HCT116 (cell line): ENCODE measurements around the gene OAS2. TPM values are rescaled to one million over a fixed set of nuclear protein-coding genes. Genes with fewer than 3 reads are reported as not detected.

Source experiments
- ATAC-seq: fragments of 200-7000 bp; cut with Tn5 transposase; 2 replicates; pipeline ENCODE4 v1.9.1; 2020; ENCODE audit warnings: mild to moderate bottlenecking, moderate library complexity
- BruUV-seq: library from RNA; stranded (reverse); fragments of 400-500 nt; replicated peaks from 2 replicates; lab custom pipeline; 2021; lab: Mats Ljungman, UMichigan
- CTCF ChIA-PET: fragments of 300-600 bp; sonication (Branson Sonifier 250); formaldehyde crosslinking; loops from one replicate; lab custom pipeline; 2021; ENCODE audit warnings: antibody characterized with exemption; lab: Charles Lee
- POLR2A ChIA-PET: fragments of 300-600, 350-600 bp; sonication (Branson Sonifier 250); formaldehyde crosslinking; loops from one replicate; lab custom pipeline; 2021; ENCODE audit warnings: antibody characterized with exemption; lab: Charles Lee
- RAD21 ChIA-PET, 2 experiments: fragments of 300-600 bp; sonication (Branson Sonifier 250); formaldehyde crosslinking; loops; one replicate each; lab custom pipeline; 2023; ENCODE audit warnings: low total read pairs in 2 of 2; ENCODE audit not compliant: uncharacterized antibody in 2 of 2, unreplicated experiment in 2 of 2, low non-redundant PET in 1 of 2; lab: Charles Lee
- DNase-seq: peaks from one replicate; pipeline ENCODE4 v3.0.0-alpha.2; 2010; ENCODE audit warnings: low read depth, low spot score
- H2AFZ ChIP-seq: fragments of 200-600 bp; shearing (Covaris generic), sonication (generic); 2 replicates; pipeline ENCODE4 v1.6.1; 2017; ENCODE audit warnings: low read depth, mixed run types, mixed read lengths, antibody characterized with exemption, low read length; ENCODE audit not compliant: poor library complexity, severe bottlenecking
- H3K27ac ChIP-seq: 2 replicates; pipeline ENCODE4 v1.5.1; 2012; ENCODE audit warnings: low read depth, low read length
- H3K27me3 ChIP-seq: fragments of 200-600 bp; sonication (generic); 2 replicates; pipeline ENCODE4 v1.6.1; 2016; ENCODE audit warnings: mixed run types, low read length, mixed read lengths; ENCODE audit not compliant: insufficient read depth
- H3K36me3 ChIP-seq, 2 experiments: fragments of 200-500 bp in 1 of 2; fragments of 200-600 bp in 1 of 2; sonication (Bioruptor generic) in 1 of 2; sonication (generic) in 1 of 2; 2 replicates each; pipeline versions ENCODE4 v1.5.1 to v1.6.1; 2014 to 2016; ENCODE audit warnings: low read length in 2 of 2, inconsistent platforms in 1 of 2, mixed read lengths in 1 of 2, mixed run types in 1 of 2; ENCODE audit not compliant: insufficient read depth in 2 of 2, control insufficient read depth in 1 of 2
- H3K4me1 ChIP-seq, 2 experiments: fragments of 200-600 bp in 1 of 2; sonication (generic) in 1 of 2; 2 replicates each; pipeline versions ENCODE4 v1.5.1 to v1.6.1; 2012 to 2017; ENCODE audit warnings: low read length in 2 of 2, inconsistent platforms in 1 of 2, mild to moderate bottlenecking in 1 of 2, mixed read lengths in 1 of 2, mixed run types in 1 of 2, moderate library complexity in 1 of 2; ENCODE audit not compliant: insufficient read depth in 2 of 2, control insufficient read depth in 1 of 2
- H3K4me2 ChIP-seq: fragments of 200-600 bp; sonication (generic); 2 replicates; pipeline ENCODE4 v1.6.1; 2017; ENCODE audit warnings: mixed run types, low read length, mixed read lengths
- H3K4me3 ChIP-seq, 2 experiments: fragments of 200-600 bp in 1 of 2; sonication (generic) in 1 of 2; replicated peaks in 1 of 2; 2 replicates each; pipeline ENCODE4 v1.5.1; 2011 to 2016; ENCODE audit warnings: low read length in 2 of 2, control low read depth in 1 of 2, low read depth in 1 of 2, mild to moderate bottlenecking in 1 of 2, mixed read lengths in 1 of 2, mixed run types in 1 of 2
- H3K79me2 ChIP-seq: fragments of 200-600 bp; sonication (generic); 2 replicates; pipeline ENCODE4 v1.6.1; 2017; ENCODE audit warnings: mild to moderate bottlenecking, mixed run types, low read length, moderate library complexity, mixed read lengths; ENCODE audit not compliant: insufficient read depth
- H3K9ac ChIP-seq: fragments of 200-600 bp; sonication (generic); 2 replicates; pipeline ENCODE4 v1.6.1; 2016; ENCODE audit warnings: low read length, mixed read lengths
- H3K9me2 ChIP-seq: fragments of 200-600 bp; sonication (generic), shearing (Covaris generic); 2 replicates; pipeline ENCODE4 v1.6.1; 2017; ENCODE audit warnings: mixed run types, mild to moderate bottlenecking, moderate library complexity; ENCODE audit not compliant: insufficient read depth
- H3K9me3 ChIP-seq, 2 experiments: fragments of 200-500 bp in 1 of 2; fragments of 200-600 bp in 1 of 2; sonication (Bioruptor generic) in 1 of 2; sonication (generic) in 1 of 2; 2 replicates each; pipeline ENCODE4 v1.6.1; 2014 to 2017; ENCODE audit warnings: low read length in 2 of 2, mixed read lengths in 2 of 2, inconsistent platforms in 1 of 2, low read depth in 1 of 2, mild to moderate bottlenecking in 1 of 2, mixed run types in 1 of 2, moderate library complexity in 1 of 2; ENCODE audit not compliant: control insufficient read depth in 1 of 2, insufficient read depth in 1 of 2
- H4K20me1 ChIP-seq: fragments of 200-600 bp; sonication (generic), shearing (Covaris generic); 2 replicates; pipeline ENCODE4 v1.6.1; 2017; ENCODE audit warnings: mixed run types, mild to moderate bottlenecking, moderate library complexity; ENCODE audit not compliant: insufficient read depth
- CBX3 ChIP-seq: IDR thresholded peaks from 2 replicates; pipeline ENCODE4 v1.6.1; 2012; ENCODE audit warnings: low read depth
- CEBPB ChIP-seq: IDR thresholded peaks from 2 replicates; pipeline ENCODE4 v1.6.1; 2012; ENCODE audit warnings: low read depth
- CTCF ChIP-seq, 3 experiments: fragments of 200-600 bp in 1 of 3; sonication (generic) in 1 of 3; IDR thresholded peaks in 2 of 3; conservative IDR thresholded peaks in 1 of 3; 2 replicates each; pipeline ENCODE4 v1.5.1; 2012 to 2017; ENCODE audit warnings: low read depth in 2 of 3, low read length in 2 of 3, antibody characterized with exemption in 1 of 3, borderline replicate concordance in 1 of 3, control low read depth in 1 of 3, mild to moderate bottlenecking in 1 of 3, mixed read lengths in 1 of 3, mixed run types in 1 of 3, moderate library complexity in 1 of 3; ENCODE audit not compliant: insufficient read depth in 1 of 3
- EGR1 ChIP-seq: IDR thresholded peaks from 2 replicates; pipeline ENCODE4 v1.6.1; 2012; ENCODE audit warnings: low read depth
- ELF1 ChIP-seq: IDR thresholded peaks from 2 replicates; pipeline ENCODE4 v1.6.1; 2012; ENCODE audit warnings: low read depth, borderline replicate concordance
- EZH2 ChIP-seq: fragments of 200-600 bp; sonication (generic); IDR thresholded peaks from 2 replicates; pipeline ENCODE4 v1.6.1; 2017; ENCODE audit warnings: antibody characterized with exemption, mixed run types
- EZH2phosphoT487 ChIP-seq: fragments of 200-600 bp; IDR thresholded peaks from 2 replicates; pipeline ENCODE4 v1.6.1; 2018; ENCODE audit warnings: antibody characterized with exemption, borderline replicate concordance
- FOSL1 ChIP-seq: IDR thresholded peaks from 2 replicates; pipeline ENCODE4 v1.6.1; 2012; ENCODE audit warnings: low read depth
- JUND ChIP-seq: IDR thresholded peaks from 2 replicates; pipeline ENCODE4 v1.6.1; 2012
- RAD21 ChIP-seq: IDR thresholded peaks from 2 replicates; pipeline ENCODE4 v1.6.1; 2012; ENCODE audit warnings: low read depth, mild to moderate bottlenecking
- SIN3A ChIP-seq: IDR thresholded peaks from 2 replicates; pipeline ENCODE4 v1.6.1; 2012; ENCODE audit warnings: low read depth
- SP1 ChIP-seq: IDR thresholded peaks from 2 replicates; pipeline ENCODE4 v1.6.1; 2012; ENCODE audit warnings: low read depth
- SRF ChIP-seq: IDR thresholded peaks from 2 replicates; pipeline ENCODE4 v1.6.1; 2012; ENCODE audit warnings: low read depth
- TCF7L2 ChIP-seq: IDR thresholded peaks from 2 replicates; pipeline ENCODE4 v1.7.0; 2011; ENCODE audit warnings: borderline replicate concordance, inconsistent platforms; ENCODE audit not compliant: insufficient read depth, insufficient read length; ENCODE audit errors: extremely low read depth
- ZBTB33 ChIP-seq: IDR thresholded peaks from 2 replicates; pipeline ENCODE4 v1.6.1; 2011; ENCODE audit warnings: mild to moderate bottlenecking, low read length, moderate library complexity; ENCODE audit not compliant: insufficient replicate concordance; ENCODE audit errors: extremely low read depth
- ZFX ChIP-seq: fragments of 450-650 bp; IDR thresholded peaks from 2 replicates; pipeline ENCODE4 v1.6.1; 2017
- ZNF274 ChIP-seq: fragments of 200-500 bp; sonication (Bioruptor generic); IDR thresholded peaks from 2 replicates; pipeline ENCODE4 v1.6.1; 2014; ENCODE audit warnings: mild to moderate bottlenecking, low read depth, low read length, inconsistent platforms
- intact Hi-C: fragments of 100-400 bp; cut with micrococcal nuclease; formaldehyde crosslinking; loops from 2 replicates; pipeline ENCODE4 v1.10.0; 2022
- total RNA-seq: library from RNA; stranded (reverse); gene quantifications from one replicate; pipeline ENCODE4 v1.2.1, GENCODE V29; 2021; ENCODE audit not compliant: unreplicated experiment
- TF ChIP-seq, protein P1 (sequence below): IDR thresholded peaks from 2 replicates; pipeline ENCODE4 v1.6.1; 2012; ENCODE audit warnings: low read depth

OAS2 gene
- total RNA-seq, 1 experiment from 2014 or later, result 0.30 TPM

DNA sequence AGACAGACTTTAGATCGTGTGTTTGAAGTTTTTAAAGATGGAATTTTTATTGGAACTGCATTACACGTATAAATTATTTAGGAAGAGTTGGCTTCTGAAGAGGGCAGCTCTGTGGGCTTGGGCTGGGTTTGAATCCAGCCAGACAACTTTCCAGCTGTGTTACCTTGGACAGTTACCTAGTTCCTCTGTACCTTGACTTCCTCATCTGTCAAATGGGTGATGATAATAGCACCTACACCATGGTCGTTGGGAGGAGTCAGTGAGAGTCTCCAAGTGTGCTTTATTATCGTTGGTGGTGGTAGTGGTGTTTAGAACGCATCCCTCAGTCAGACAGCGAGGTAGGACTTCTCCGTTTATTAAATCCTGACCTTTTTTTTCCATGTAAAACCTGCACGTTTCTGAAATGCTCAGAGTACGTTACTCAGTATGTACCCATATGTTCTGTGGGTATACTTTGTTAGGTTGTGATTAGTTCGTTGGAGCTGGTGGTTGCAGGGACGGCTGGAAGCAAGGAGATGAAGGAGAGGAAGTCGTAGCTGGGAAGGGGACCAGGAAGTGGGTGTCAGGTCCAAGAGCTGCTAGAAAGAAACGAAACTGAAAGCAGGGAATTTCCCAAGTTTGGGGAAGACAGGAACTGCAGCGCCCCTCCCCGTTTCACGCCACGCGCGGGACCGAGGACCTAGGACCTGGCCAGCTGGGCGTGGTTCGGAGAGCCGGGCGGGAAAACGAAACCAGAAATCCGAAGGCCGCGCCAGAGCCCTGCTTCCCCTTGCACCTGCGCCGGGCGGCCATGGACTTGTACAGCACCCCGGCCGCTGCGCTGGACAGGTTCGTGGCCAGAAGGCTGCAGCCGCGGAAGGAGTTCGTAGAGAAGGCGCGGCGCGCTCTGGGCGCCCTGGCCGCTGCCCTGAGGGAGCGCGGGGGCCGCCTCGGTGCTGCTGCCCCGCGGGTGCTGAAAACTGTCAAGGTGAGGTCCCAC, 40.3 kb upstream of the OAS2 start, which contains the start of gene OAS3:
Gene OAS3 (plus strand): TSS at position 734 of the 979 bp plus-strand sequence. CDS start 57 bp downstream, at position 791.
- ATAC-seq (peak; percentile 85), DNase-seq (peak; percentile 22)
- peaks cover 5 to 22% of the 10 kb centered on the region in 2 experiments; a peak in 2 of 4 replicates for H3K4me1 ChIP-seq
- POLR2A ChIA-PET, result no interaction called here
- CTCF ChIA-PET, result interaction anchor here (0.9 to 1.5 kb wide), 2 partner anchors 37 to 55 kb away, joined by 4 read pairs; no protein-coding TSS in a partner anchor
- no peaks in the 10 kb centered on the region for H4K20me1 ChIP-seq
- no peaks in the 10 kb centered on the region; the same call in 1 of the 2 replicates for H3K79me2 ChIP-seq
- peak within 1 kb of the TSS; percentile 93 for H2AFZ ChIP-seq
- no TSS peak for BruUV-seq
- H3K4me2 ChIP-seq, result peak within 1 kb of the TSS; percentile 85
- no peaks in the 10 kb centered on the region for H3K9me2 ChIP-seq
- H3K27me3 ChIP-seq, result no peaks in the 10 kb centered on the region
- peak within 1 kb of the TSS; percentile 68 for H3K27ac ChIP-seq
- RAD21 ChIA-PET, result no interaction called here
- H3K9ac ChIP-seq, result peak within 1 kb of the TSS; percentile 71
- intact Hi-C loops, result no loop called here
- H3K36me3 ChIP-seq, result no peaks in the 10 kb centered on the region
- peak within 1 kb of the TSS; percentile 67 to 68 for H3K4me3 ChIP-seq
- no peaks in the 10 kb centered on the region for H3K9me3 ChIP-seq
- no peak for TF ChIP-seq EZH2phosphoT487
- no peak for TF ChIP-seq JUND
- TF ChIP-seq ZBTB33, result no peak
- peak; percentile 41; the same call in 1 of the 2 replicates for TF ChIP-seq ELF1
- TF ChIP-seq FOSL1, result no peak
- TF ChIP-seq TCF7L2, result no peak
- TF ChIP-seq, protein P1, sequence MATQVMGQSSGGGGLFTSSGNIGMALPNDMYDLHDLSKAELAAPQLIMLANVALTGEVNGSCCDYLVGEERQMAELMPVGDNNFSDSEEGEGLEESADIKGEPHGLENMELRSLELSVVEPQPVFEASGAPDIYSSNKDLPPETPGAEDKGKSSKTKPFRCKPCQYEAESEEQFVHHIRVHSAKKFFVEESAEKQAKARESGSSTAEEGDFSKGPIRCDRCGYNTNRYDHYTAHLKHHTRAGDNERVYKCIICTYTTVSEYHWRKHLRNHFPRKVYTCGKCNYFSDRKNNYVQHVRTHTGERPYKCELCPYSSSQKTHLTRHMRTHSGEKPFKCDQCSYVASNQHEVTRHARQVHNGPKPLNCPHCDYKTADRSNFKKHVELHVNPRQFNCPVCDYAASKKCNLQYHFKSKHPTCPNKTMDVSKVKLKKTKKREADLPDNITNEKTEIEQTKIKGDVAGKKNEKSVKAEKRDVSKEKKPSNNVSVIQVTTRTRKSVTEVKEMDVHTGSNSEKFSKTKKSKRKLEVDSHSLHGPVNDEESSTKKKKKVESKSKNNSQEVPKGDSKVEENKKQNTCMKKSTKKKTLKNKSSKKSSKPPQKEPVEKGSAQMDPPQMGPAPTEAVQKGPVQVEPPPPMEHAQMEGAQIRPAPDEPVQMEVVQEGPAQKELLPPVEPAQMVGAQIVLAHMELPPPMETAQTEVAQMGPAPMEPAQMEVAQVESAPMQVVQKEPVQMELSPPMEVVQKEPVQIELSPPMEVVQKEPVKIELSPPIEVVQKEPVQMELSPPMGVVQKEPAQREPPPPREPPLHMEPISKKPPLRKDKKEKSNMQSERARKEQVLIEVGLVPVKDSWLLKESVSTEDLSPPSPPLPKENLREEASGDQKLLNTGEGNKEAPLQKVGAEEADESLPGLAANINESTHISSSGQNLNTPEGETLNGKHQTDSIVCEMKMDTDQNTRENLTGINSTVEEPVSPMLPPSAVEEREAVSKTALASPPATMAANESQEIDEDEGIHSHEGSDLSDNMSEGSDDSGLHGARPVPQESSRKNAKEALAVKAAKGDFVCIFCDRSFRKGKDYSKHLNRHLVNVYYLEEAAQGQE, result peak; percentile 42
- TF ChIP-seq SP1, result peak; percentile 27; the same call in 1 of the 2 replicates
- TF ChIP-seq SIN3A, result peak; percentile 75; the same call in 1 of the 2 replicates
- no peak for TF ChIP-seq CTCF (IDR thresholded peaks at IDR 0.05 in 2 of 3, conservative IDR thresholded peaks at IDR 0.05 in 1 of 3; ENCODE audit: borderline replicate concordance in 1 of 3, insufficient read depth in 1 of 3, low read depth in 2 of 3, low read length in 2 of 3)
- TF ChIP-seq SRF, result peak; percentile 4; the same call in 1 of the 2 replicates
- peak; percentile 65 for TF ChIP-seq ZFX
- no peak for TF ChIP-seq EGR1
- no peak for TF ChIP-seq RAD21
- no peak for TF ChIP-seq ZNF274
- no peak for TF ChIP-seq EZH2
- peak; percentile 83; the same call in 1 of the 2 replicates for TF ChIP-seq CBX3
- TF ChIP-seq CEBPB, result no peak
